ENCODE results near the gene PLCL2.

DNA sequence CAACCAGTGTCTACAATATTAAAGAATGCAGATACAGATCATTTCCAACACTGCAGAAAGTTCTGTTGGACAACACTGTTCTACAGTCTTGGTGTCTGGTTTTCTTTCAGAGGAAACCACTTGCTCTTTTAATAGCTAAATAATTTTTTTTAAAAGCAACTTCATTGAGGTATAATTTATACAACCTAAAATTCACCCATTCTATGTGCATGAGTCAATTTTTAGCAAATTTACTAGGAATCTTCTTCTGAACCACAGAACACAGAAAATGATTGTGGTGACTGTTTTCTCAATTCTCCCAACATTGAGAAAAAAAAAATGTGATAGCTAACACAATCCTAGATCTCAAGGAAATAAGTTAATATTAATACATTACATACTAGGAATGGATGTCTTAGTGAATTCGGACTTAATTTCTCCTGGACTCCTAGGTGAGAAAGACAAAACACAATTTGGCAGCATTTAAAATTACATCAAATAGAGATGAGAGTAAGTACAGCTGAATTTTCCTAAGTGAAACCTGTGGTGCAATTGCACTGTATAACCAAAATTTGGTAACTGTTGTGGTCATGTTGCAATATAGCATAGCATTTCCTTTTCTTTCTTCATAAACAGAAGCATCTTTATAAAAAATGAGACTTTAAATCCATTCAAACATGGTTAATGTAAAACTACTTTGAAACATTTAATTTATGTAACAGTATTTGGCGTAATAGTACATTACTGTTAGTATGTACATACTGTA is 15.3 kb upstream of the PLCL2 start:
- TF ChIP-seq, protein P1, sequence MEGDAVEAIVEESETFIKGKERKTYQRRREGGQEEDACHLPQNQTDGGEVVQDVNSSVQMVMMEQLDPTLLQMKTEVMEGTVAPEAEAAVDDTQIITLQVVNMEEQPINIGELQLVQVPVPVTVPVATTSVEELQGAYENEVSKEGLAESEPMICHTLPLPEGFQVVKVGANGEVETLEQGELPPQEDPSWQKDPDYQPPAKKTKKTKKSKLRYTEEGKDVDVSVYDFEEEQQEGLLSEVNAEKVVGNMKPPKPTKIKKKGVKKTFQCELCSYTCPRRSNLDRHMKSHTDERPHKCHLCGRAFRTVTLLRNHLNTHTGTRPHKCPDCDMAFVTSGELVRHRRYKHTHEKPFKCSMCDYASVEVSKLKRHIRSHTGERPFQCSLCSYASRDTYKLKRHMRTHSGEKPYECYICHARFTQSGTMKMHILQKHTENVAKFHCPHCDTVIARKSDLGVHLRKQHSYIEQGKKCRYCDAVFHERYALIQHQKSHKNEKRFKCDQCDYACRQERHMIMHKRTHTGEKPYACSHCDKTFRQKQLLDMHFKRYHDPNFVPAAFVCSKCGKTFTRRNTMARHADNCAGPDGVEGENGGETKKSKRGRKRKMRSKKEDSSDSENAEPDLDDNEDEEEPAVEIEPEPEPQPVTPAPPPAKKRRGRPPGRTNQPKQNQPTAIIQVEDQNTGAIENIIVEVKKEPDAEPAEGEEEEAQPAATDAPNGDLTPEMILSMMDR (IDR thresholded peaks at IDR 0.05; ENCODE audit: low read length) = no peak
- TF ChIP-seq EZH2 (optimal IDR thresholded peaks at IDR 0.05; ENCODE audit: low read depth, low read length) = no peak
